Stomach (tissue), 9 donors: Measurements from ENCODE around the gene FGF14. TPM values are rescaled to one million over a fixed set of nuclear protein-coding genes. Genes with fewer than 3 reads are reported as not detected.

Source experiments
- DNase-seq, 2 donors: peaks; one replicate each; pipeline versions ENCODE4 v3.0.0 to v3.0.0-alpha.2; 2013 to 2019
- H3K27ac ChIP-seq, 5 donors: fragments of 200-600 bp in 4 of 5; sonication (generic) in 4 of 5; one replicate each; pipeline ENCODE4 v1.5.1; 2013 to 2019; ENCODE audit warnings: mild to moderate bottlenecking in 1 of 5, moderate library complexity in 1 of 5
- H3K27me3 ChIP-seq, 3 donors: fragments of 200-600 bp; sonication (generic); one replicate each; pipeline ENCODE4 v1.5.1; 2017 to 2019; ENCODE audit warnings: mixed run types in 1 of 3
- H3K36me3 ChIP-seq, 4 donors: fragments of 200-600 bp; sonication (generic); 1 replicate in 3 of 4; 2 replicates in 1 of 4; pipeline ENCODE4 v1.5.1; 2016 to 2019
- H3K4me1 ChIP-seq, 4 donors: fragments of 200-600 bp; sonication (generic); one replicate each; pipeline ENCODE4 v1.5.1; 2016 to 2019
- H3K4me3 ChIP-seq, 4 donors: fragments of 200-600 bp; sonication (generic) in 3 of 4; one replicate each; pipeline ENCODE4 v1.5.1; 2016 to 2019; ENCODE audit warnings: mild to moderate bottlenecking in 1 of 4
- H3K9me3 ChIP-seq, 4 donors: fragments of 200-600 bp; sonication (generic); one replicate each; pipeline ENCODE4 v1.5.1; 2016 to 2019
- CTCF ChIP-seq, 7 experiments: fragments of 450-650 bp in 4 of 7; fragments of 200-600 bp in 3 of 7; sonication (generic) in 3 of 7; IDR thresholded peaks; one replicate each; pipeline ENCODE4 v1.5.1; 2016 to 2019; ENCODE audit warnings: antibody characterized with exemption in 7 of 7, control low read depth in 2 of 7, mild to moderate bottlenecking in 1 of 7
- EP300 ChIP-seq: sonication (generic); formaldehyde crosslinking; IDR thresholded peaks from one replicate; pipeline ENCODE4 v1.6.1; 2017; ENCODE audit warnings: antibody characterized with exemption
- POLR2A ChIP-seq, 4 donors: fragments of 450-650 bp; IDR thresholded peaks; one replicate each; pipeline ENCODE4 v1.6.1; 2016; ENCODE audit warnings: antibody characterized with exemption in 4 of 4, control low read depth in 2 of 4, mild to moderate bottlenecking in 1 of 4, moderate library complexity in 1 of 4
- POLR2AphosphoS5 ChIP-seq, 3 donors: sonication (generic); formaldehyde crosslinking; IDR thresholded peaks; one replicate each; pipeline ENCODE4 v1.6.1; 2016; ENCODE audit warnings: antibody characterized with exemption in 3 of 3
- WGBS, 5 donors: extraction: QIAGEN DNeasy Blood & Tissue Kit in 3 of 5; methylation state at CpG; one replicate each; pipeline versions ENCODE4 v1.1.5 to v1.1.7; 2013 to 2018; 5-methylcytosine and 5-hydroxymethylcytosine counted together
- intact Hi-C: fragments of 100-400 bp; cut with DNase I; formaldehyde crosslinking; loops from one replicate; pipeline ENCODE4 v1.15.1; 2023; ENCODE audit warnings: low total_unique reads
- polyA plus RNA-seq, 3 donors: library from polyadenylated mRNA; stranded (reverse); fragments of 200-250 nt; gene quantifications; one replicate each; pipeline ENCODE4 v1.2.3, GENCODE V29; 2013
- total RNA-seq, 5 donors: library from RNA; depleted of rRNA; stranded (reverse); fragments of >200 nt; gene quantifications; one replicate each; pipeline versions ENCODE4 v1.1.0 to v1.2.3, GENCODE V29; 2014 to 2016
- donor health status: healthy with polysubstance abuse.
- donor health status: Bipolar disorder and iron deficiency.
- donor health status: healthy.

The FGF14 gene
- total and polyA plus RNA-seq, 8 donors: 0.08 to 6.6 (median 0.54) TPM

GRCh38 chr13:101972191-101972590 lies 429.7 kb downstream of the FGF14 start:
- no peaks in the 10 kb centered on the region for H3K27me3 ChIP-seq
- H3K36me3 ChIP-seq: no peaks in the 10 kb centered on the region
- H3K9me3 ChIP-seq: no peaks in the 10 kb centered on the region
- TF ChIP-seq CTCF (IDR thresholded peaks at IDR 0.05) (no peak), POLR2A (IDR thresholded peaks at IDR 0.05) (no peak), EP300 (no peak), POLR2AphosphoS5 (IDR thresholded peaks at IDR 0.05) (no peak)
- WGBS, 5 donors: 77 to 85% (median 80%) methylated on average over 4 of the region's 4 CpGs
- no peak for DNase-seq
- H3K4me1 ChIP-seq: no peaks in the 10 kb centered on the region
- no peak overlapping the region for H3K27ac ChIP-seq
- no peak overlapping the region for H3K4me3 ChIP-seq
- intact Hi-C loops: no loop called here

GRCh38 chr13:101970341-101970740 lies 431.5 kb downstream of the FGF14 start:
- no peaks in the 10 kb centered on the region for H3K36me3 ChIP-seq
- WGBS, 5 donors: 44 to 62% (median 51%) methylated on average over 2 of the region's 2 CpGs
- no peak overlapping the region for H3K27ac ChIP-seq
- TF ChIP-seq EP300 (no peak), POLR2AphosphoS5 (IDR thresholded peaks at IDR 0.05) (no peak), POLR2A (IDR thresholded peaks at IDR 0.05) (no peak), CTCF (IDR thresholded peaks at IDR 0.05) (no peak)
- H3K27me3 ChIP-seq: no peaks in the 10 kb centered on the region
- H3K4me3 ChIP-seq: no peak overlapping the region
- intact Hi-C loops: no loop called here
- no peak for DNase-seq
- no peaks in the 10 kb centered on the region for H3K9me3 ChIP-seq
- H3K4me1 ChIP-seq: no peaks in the 10 kb centered on the region

GRCh38 chr13:101967781-101968180 lies 434.1 kb downstream of the FGF14 start:
- no peak overlapping the region for H3K4me3 ChIP-seq
- DNase-seq: no peak
- no peaks in the 10 kb centered on the region for H3K4me1 ChIP-seq
- TF ChIP-seq CTCF (IDR thresholded peaks at IDR 0.05) (no peak), EP300 (no peak), POLR2A (IDR thresholded peaks at IDR 0.05) (no peak), POLR2AphosphoS5 (IDR thresholded peaks at IDR 0.05) (no peak)
- no peaks in the 10 kb centered on the region for H3K36me3 ChIP-seq
- no peaks in the 10 kb centered on the region for H3K27me3 ChIP-seq
- no peaks in the 10 kb centered on the region for H3K9me3 ChIP-seq
- no peak overlapping the region for H3K27ac ChIP-seq
- intact Hi-C loops: no loop called here

- no peak for TF ChIP-seq POLR2A (IDR thresholded peaks at IDR 0.05)
- TF ChIP-seq POLR2AphosphoS5 (IDR thresholded peaks at IDR 0.05): no peak
- TF ChIP-seq EP300: no peak
- TF ChIP-seq CTCF (IDR thresholded peaks at IDR 0.05): no peak
- H3K4me1 ChIP-seq: no peaks in the 10 kb centered on the region
Observed at GRCh38 chr13:101967216-101967615, 434.6 kb downstream of the FGF14 start.

More at GRCh38 chr13:101967216-101967615, 434.6 kb downstream of the FGF14 start:
- no peak overlapping the region for H3K4me3 ChIP-seq
- no peaks in the 10 kb centered on the region for H3K36me3 ChIP-seq
- H3K27me3 ChIP-seq: no peaks in the 10 kb centered on the region
- no peak overlapping the region for H3K27ac ChIP-seq
- H3K9me3 ChIP-seq: no peaks in the 10 kb centered on the region
- no peak for DNase-seq
- intact Hi-C loops: no loop called here
